ENCODE data around the gene FLYWCH2.

- TF ChIP-seq RAD21 (IDR thresholded peaks at IDR 0.05 in 1 of 2, conservative IDR thresholded peaks at IDR 0.05 in 1 of 2; ENCODE audit: low read depth in 2 of 2, low read length in 2 of 2) (no peak), CTCF (IDR thresholded peaks at IDR 0.05; ENCODE audit: control extremely low read depth in 1 of 3, insufficient read depth in 1 of 3, low read depth in 1 of 3, low read length in 3 of 3) (no peak), POLR2A (IDR thresholded peaks at IDR 0.05; ENCODE audit: control extremely low read depth in 1 of 2, low read depth in 2 of 2, low read length in 2 of 2) (no peak; a peak in 1 of 3 replicates), EGR1 (IDR thresholded peaks at IDR 0.05; ENCODE audit: borderline replicate concordance, low read depth, low read length) (no peak), SIX5 (IDR thresholded peaks at IDR 0.05; ENCODE audit: low read depth, low read length) (no peak), EZH2 (IDR thresholded peaks at IDR 0.05; ENCODE audit: low read depth, low read length, severe bottlenecking) (no peak), POLR2AphosphoS5 (IDR thresholded peaks at IDR 0.05; ENCODE audit: low read depth, low read length) (no peak), HDAC2 (IDR thresholded peaks at IDR 0.05; ENCODE audit: borderline replicate concordance in 1 of 2, low read depth in 2 of 2, low read length in 2 of 2) (no peak), EP300 (IDR thresholded peaks at IDR 0.05; ENCODE audit: borderline replicate concordance in 1 of 2, low read depth in 2 of 2, low read length in 2 of 2) (no peak)
- TF ChIP-seq, protein P1, sequence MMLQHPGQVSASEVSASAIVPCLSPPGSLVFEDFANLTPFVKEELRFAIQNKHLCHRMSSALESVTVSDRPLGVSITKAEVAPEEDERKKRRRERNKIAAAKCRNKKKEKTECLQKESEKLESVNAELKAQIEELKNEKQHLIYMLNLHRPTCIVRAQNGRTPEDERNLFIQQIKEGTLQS (IDR thresholded peaks at IDR 0.05; ENCODE audit: insufficient read depth, low read depth, low read length) = no peak
- TF ChIP-seq, protein P2, sequence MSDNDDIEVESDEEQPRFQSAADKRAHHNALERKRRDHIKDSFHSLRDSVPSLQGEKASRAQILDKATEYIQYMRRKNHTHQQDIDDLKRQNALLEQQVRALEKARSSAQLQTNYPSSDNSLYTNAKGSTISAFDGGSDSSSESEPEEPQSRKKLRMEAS (IDR thresholded peaks at IDR 0.05) = peak; percentile 98
Observed at GRCh38 chr16:2924901-2925755, 42.1 kb downstream of the FLYWCH2 start.
